GM19395 (cell line): ENCODE data around the gene COL28A1.
"Not testable (repeated sequence)": the region's sequence is repeated elsewhere in the genome, so short reads cannot be mapped to it uniquely, and the experiment has no call there.

Experiments used
- ATAC-seq: cut with Tn5 transposase; IDR thresholded peaks from one replicate; pipeline ENCODE4 v1.9.1; 2021; ENCODE audit warnings: mild to moderate bottlenecking, moderate library complexity; ENCODE audit not compliant: unreplicated experiment

COL28A1 gene

GRCh38 chr7:7422641-7423040, 113.0 kb downstream of the COL28A1 start:
- no peak for ATAC-seq

DNA sequence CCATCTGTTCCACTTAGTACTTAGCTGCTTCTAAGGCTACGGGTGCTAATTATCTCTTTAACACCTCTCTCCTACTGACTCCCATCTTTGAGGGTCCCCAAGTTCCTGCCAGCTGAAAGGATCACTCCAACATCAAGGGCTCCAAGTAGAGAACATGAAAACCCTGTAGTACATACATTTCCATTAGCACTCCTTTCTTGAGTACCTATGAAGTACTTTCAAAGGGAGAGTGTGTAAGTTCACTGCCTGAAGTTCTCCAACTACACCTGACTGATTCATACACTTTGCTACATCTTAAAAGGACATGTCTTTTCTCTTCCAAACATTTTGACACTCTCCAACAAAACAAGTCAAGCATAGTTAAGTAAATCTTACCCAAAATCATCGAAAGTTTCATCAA, 113.8 kb downstream of the COL28A1 start:
- no peak for ATAC-seq

- ATAC-seq, result no peak
Measured at GRCh38 chr7:7418997-7419396, 116.7 kb downstream of the COL28A1 start.

DNA sequence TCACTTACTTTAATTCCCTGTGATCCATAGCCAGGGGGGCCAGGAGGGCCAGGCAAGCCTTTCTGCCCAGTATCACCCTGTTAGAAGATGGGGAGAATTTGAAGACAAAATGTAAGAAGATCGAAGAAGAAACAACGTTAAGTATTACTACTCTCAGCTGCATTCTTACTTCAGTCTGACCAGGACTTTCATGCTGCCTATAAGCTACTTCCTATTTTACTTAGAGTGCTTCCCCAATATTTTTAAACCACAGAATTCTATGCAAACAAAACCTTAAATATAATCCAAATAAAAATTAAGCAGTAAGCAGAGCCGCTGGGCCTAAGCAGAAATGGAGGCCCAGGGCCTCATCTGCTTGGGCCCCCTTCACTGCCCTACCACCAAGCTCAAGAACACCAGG, 117.8 kb downstream of the COL28A1 start:
- no peak for ATAC-seq

- ATAC-seq, result no peak
Measured at GRCh38 chr7:7417414-7417813, 118.3 kb downstream of the COL28A1 start.

DNA sequence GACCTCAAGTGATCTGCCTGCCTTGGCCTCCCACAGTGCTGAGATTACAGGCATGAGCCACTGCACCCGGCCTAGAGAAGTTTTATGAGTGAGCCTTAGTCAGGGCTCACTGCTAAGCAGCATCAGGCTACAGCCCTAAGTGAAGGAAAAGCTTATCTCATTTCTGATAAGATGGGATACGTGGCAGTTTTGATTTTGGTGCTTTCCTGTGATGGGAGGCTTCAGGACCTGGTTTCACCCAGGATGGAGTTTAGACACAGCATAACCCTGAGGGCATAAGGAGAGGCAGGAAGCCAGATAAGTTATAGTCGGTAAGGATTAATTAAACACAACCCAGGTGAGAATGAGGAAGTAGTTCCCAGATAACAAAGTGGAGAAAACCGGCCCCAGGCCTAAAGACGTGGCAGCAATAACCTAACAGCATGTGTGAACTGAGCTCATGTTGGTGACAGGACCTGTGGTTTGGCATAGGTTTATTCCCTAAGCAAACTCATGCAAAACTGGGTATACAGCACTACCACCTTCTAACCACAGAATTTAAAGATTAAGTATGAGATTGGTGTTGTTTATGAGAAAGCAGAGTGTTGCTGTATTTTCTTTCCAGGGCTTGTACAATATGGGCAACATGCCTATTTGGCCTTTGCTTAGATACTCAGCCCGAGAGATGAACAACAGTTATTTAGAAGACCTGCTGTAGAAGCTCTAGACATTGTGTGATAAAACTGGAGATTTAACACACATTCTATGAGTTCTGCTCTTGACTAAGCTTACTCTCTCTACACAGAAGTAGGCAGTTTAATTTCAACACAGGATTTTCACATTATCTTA, 119.4 kb downstream of the COL28A1 start:
- peak; percentile 71 for ATAC-seq

- ATAC-seq, result no peak
Measured at GRCh38 chr7:7414791-7415603, 120.7 kb downstream of the COL28A1 start.

- ATAC-seq, result no peak
Measured at GRCh38 chr7:7408001-7408770, 127.5 kb downstream of the COL28A1 start.

DNA sequence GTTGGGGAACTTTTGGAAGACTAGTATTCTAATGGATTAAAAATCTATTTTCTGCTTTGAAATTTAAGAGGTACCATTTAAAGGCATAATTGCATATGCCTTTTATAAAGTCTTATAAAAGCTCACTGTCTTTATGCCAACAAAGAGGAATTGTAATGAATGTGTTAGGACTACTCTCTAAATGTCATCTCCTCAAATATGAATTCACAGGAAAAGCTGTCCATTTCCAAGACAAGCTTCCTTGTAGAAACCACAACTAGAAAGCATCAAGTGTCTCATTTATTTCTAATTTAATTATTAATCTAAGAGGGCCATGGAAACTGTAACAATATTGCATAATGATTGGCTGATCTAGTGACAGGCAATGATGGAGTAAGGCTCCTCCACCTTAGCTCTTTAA, 130.2 kb downstream of the COL28A1 start:
- no peak for ATAC-seq

- ATAC-seq, result no peak
Measured at GRCh38 chr7:7399707-7400106, 136.0 kb downstream of the COL28A1 start.

DNA sequence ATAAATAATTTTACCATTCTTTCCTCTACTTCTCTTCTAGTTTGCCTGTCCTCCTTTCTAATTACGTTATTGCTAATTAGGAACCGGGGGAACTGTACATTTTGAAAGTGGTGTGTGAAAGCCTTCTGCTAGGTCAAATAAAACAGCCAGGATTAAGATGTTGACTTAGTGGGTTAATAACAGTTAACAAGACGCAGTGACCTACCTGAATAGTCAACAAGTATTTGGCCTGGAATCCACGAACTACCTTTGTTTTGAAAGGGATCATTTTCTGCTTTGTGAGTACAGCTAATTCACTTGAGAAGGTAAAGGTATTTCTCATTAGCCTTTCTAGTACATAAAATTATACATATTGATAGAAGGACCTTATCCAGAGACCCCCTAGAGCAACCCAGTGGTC, 139.9 kb downstream of the COL28A1 start:
- no peak for ATAC-seq

DNA sequence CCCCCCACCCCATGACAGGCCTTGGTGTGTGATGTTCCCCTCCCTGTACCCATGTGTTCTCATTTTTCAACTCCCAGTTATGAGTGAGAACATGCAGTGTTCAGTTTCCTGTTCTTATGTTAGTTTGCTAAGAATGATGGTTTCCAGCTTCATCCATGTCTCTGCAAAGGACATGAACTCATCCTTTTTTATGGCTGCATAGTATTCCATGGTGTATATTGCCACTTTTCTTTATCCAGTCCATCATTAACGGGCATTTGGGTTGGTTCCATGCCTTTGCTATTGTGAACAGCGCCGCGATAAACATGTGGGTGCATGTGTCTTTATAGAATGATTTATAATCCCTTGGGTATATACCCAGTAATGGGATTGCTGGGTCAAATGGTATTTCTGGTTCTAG, 147.5 kb downstream of the COL28A1 start:
- not testable (repeated sequence) for ATAC-seq

- no peak for ATAC-seq
Measured at GRCh38 chr7:7385421-7385820, 150.3 kb downstream of the COL28A1 start.

DNA sequence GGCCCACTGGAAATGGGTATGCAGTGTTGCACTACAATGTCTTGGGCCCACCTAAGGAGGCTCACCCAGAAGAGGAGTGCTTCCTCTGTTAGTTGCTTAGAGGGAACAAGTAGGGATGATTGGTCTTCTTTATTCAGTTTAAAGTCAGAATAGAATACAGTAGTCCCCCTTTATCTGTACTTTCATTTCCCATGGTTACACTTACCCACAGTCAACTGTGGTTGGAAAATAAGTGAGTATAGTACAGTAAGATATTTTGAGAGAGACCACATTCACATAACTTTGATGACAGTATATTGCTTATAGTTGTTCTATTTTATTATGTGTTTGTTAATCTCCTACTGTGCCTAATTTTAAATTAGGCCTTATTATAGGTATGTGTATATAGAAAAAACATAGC, 151.4 kb downstream of the COL28A1 start:
- no peak for ATAC-seq

DNA sequence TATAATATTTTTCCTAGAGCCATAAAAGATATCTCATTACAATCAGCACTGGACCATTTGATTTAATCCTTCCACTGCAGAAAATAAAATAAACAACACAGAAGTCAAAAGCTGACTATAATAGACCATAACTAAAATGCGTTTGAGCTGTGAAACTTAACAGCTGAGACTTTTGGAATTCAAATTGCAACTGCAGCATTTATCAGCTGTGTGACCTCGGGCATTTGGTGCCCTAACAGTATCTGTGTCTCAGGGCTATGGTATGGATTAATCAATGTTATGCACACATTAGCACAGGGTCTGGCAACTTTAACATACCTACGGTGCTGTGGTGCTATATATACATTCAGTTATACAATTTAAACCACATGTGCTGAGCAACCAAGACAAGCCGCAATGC, 160.1 kb downstream of the COL28A1 start:
- ATAC-seq, result no peak

DNA sequence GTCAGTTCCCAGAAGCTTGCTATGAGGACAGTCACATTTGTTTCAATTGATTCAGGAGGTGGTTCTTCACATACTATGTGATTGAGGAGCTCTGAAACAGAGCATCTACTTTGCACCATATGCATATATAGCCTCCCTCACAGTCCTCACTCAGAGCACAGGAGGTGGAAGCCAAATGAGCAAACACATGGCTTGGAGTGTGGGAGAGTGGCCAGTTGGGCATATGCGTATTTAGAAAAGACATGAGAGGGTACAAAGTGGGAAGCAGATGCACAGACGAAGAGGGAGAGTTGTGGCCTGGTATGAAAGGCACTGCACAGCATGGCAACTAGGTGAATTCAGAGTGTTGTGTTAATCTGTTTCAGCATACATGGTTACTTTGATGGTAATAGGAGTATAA, 165.6 kb downstream of the COL28A1 start:
- ATAC-seq, result no peak

GRCh38 chr7:7369134-7369533, 166.5 kb downstream of the COL28A1 start:
- ATAC-seq, result no peak

DNA sequence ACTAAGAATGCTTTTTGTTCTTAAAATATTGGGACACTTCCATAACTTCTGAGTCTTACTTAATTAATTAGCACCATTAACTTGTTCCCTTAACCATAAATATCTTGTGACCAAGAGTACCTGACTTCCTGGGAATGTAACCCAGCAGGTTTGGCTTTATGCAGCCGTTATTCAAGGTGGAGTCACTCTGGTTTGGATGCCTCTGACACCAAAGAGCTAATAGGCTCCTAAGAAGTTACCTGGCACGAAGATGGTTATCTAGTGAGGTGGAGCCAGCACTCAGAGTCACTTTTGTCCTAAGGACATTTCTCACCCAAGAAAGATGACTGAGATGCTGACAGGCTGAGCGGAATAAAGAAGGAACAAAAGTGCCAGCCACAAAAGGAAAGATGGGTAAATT, 181.0 kb downstream of the COL28A1 start:
- ATAC-seq, result no peak

DNA sequence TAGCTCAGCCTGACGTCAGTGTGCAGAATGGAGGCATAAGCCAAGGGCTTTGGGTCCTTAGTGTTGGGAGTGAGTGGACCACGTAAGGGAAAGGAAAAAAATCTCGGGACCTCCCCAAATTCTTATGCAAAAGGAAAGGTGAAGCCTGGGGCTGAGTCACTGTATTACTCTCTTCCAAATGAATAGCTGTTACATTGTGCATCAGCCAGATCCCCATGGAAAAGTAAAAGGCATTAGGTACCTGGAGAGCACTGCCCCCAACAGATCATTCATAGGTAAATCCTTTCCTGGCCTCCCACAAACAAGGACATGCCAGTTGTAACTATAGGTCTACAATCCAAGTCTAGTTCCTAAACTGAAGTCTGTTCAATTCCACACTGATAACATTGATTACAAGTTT, 182.8 kb downstream of the COL28A1 start:
- no peak for ATAC-seq

DNA sequence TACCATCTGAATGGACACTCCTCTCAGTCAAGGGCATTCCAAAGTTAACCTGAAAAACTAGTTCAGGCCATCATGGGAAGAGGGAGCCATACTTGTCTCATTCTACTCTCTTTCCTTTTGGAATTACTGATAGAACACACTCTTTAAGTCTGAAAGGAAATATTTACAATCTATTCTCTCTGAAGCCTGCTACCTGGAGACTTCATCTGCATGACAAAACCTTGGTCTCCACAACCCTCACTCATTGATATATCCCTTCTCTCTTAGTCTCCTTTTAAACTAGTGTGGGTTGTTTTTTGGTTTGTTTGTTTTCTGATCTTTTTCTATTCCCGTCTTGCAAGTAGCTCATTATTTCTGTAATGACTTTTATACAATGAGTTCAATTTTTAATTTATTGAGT, 183.8 kb downstream of the COL28A1 start:
- ATAC-seq, result no peak

- no peak for ATAC-seq
Measured at GRCh38 chr7:7351156-7351555, 184.5 kb downstream of the COL28A1 start.
